ENCODE measurements around the gene LRMDA.

The LRMDA gene

GRCh38 chr10:75889051-75889450 is 457.6 kb downstream of the LRMDA start:
- Histone ChIP-seq H3K4me1 (ENCODE audit: insufficient read depth, low read length) (no peaks in the 10 kb centered on the region), H3K9ac (ENCODE audit: low read depth, low read length) (no peak overlapping the region), H3K4me3 (ENCODE audit: low read length) (no peak overlapping the region), H3K9me3 (ENCODE audit: insufficient read depth, low read depth, low read length) (no peaks in the 10 kb centered on the region), H3K36me3 (ENCODE audit: insufficient read depth, low read length) (no peaks in the 10 kb centered on the region), H3K27ac (ENCODE audit: low read depth, low read length) (no peak overlapping the region), H3K27me3 (ENCODE audit: insufficient read depth, low read length) (no peaks in the 10 kb centered on the region)
- WGBS = 96% methylated on average over 2 of the region's 2 CpGs

GRCh38 chr10:75894761-75895160 is 463.3 kb downstream of the LRMDA start:
- no peaks in the 10 kb centered on the region for H3K4me1 ChIP-seq (ENCODE audit: insufficient read depth, low read length)
- WGBS = 100% methylated on average over 1 of the region's 1 CpG
- H3K27ac ChIP-seq (ENCODE audit: low read depth, low read length) = no peak overlapping the region
- H3K9ac ChIP-seq (ENCODE audit: low read depth, low read length) = no peak overlapping the region
- no peaks in the 10 kb centered on the region for H3K9me3 ChIP-seq (ENCODE audit: insufficient read depth, low read depth, low read length)
- H3K27me3 ChIP-seq (ENCODE audit: insufficient read depth, low read length) = no peaks in the 10 kb centered on the region
- no peak overlapping the region for H3K4me3 ChIP-seq (ENCODE audit: low read length)
- no peaks in the 10 kb centered on the region for H3K36me3 ChIP-seq (ENCODE audit: insufficient read depth, low read length)

GRCh38 chr10:75895259-75895658 is 463.8 kb downstream of the LRMDA start:
- Histone ChIP-seq H3K4me1 (ENCODE audit: insufficient read depth, low read length) (no peaks in the 10 kb centered on the region), H3K36me3 (ENCODE audit: insufficient read depth, low read length) (no peaks in the 10 kb centered on the region), H3K9me3 (ENCODE audit: insufficient read depth, low read depth, low read length) (no peaks in the 10 kb centered on the region), H3K27ac (ENCODE audit: low read depth, low read length) (no peak overlapping the region), H3K4me3 (ENCODE audit: low read length) (no peak overlapping the region), H3K9ac (ENCODE audit: low read depth, low read length) (no peak overlapping the region), H3K27me3 (ENCODE audit: insufficient read depth, low read length) (no peaks in the 10 kb centered on the region)

GRCh38 chr10:75899816-75900390 is 468.5 kb downstream of the LRMDA start:
- Histone ChIP-seq H3K9me3 (ENCODE audit: insufficient read depth, low read depth, low read length) (no peaks in the 10 kb centered on the region), H3K36me3 (ENCODE audit: insufficient read depth, low read length) (no peaks in the 10 kb centered on the region), H3K27me3 (ENCODE audit: insufficient read depth, low read length) (no peaks in the 10 kb centered on the region), H3K4me3 (ENCODE audit: low read length) (no peak overlapping the region), H3K9ac (ENCODE audit: low read depth, low read length) (no peak overlapping the region), H3K4me1 (ENCODE audit: insufficient read depth, low read length) (no peaks in the 10 kb centered on the region), H3K27ac (ENCODE audit: low read depth, low read length) (no peak overlapping the region)
- 90% methylated on average over 3 of the region's 3 CpGs for WGBS

- Histone ChIP-seq H3K4me3 (ENCODE audit: low read length) (no peak overlapping the region), H3K9ac (ENCODE audit: low read depth, low read length) (no peak overlapping the region), H3K36me3 (ENCODE audit: insufficient read depth, low read length) (no peaks in the 10 kb centered on the region), H3K9me3 (ENCODE audit: insufficient read depth, low read depth, low read length) (no peaks in the 10 kb centered on the region), H3K27ac (ENCODE audit: low read depth, low read length) (no peak overlapping the region), H3K27me3 (ENCODE audit: insufficient read depth, low read length) (no peaks in the 10 kb centered on the region), H3K4me1 (ENCODE audit: insufficient read depth, low read length) (no peaks in the 10 kb centered on the region)
- 91% methylated on average over 4 of the region's 5 CpGs for whole genome bisulfite sequencing
Observed at GRCh38 chr10:75902816-75903215, 471.4 kb downstream of the LRMDA start.

GRCh38 chr10:75904499-75905283 is 473.3 kb downstream of the LRMDA start:
- no peak overlapping the region for H3K9ac ChIP-seq (ENCODE audit: low read depth, low read length)
- no peaks in the 10 kb centered on the region for H3K4me1 ChIP-seq (ENCODE audit: insufficient read depth, low read length)
- H3K27me3 ChIP-seq (ENCODE audit: insufficient read depth, low read length) = no peaks in the 10 kb centered on the region
- no peaks in the 10 kb centered on the region for H3K9me3 ChIP-seq (ENCODE audit: insufficient read depth, low read depth, low read length)
- 85% methylated on average over 15 of the region's 15 CpGs for WGBS
- no peak overlapping the region for H3K4me3 ChIP-seq (ENCODE audit: low read length)
- no peaks in the 10 kb centered on the region for H3K36me3 ChIP-seq (ENCODE audit: insufficient read depth, low read length)
- no peak overlapping the region for H3K27ac ChIP-seq (ENCODE audit: low read depth, low read length)

GRCh38 chr10:75905490-75905889 is 474.1 kb downstream of the LRMDA start:
- Histone ChIP-seq H3K9me3 (ENCODE audit: insufficient read depth, low read depth, low read length) (no peaks in the 10 kb centered on the region), H3K27ac (ENCODE audit: low read depth, low read length) (no peak overlapping the region), H3K9ac (ENCODE audit: low read depth, low read length) (no peak overlapping the region), H3K4me1 (ENCODE audit: insufficient read depth, low read length) (no peaks in the 10 kb centered on the region), H3K27me3 (ENCODE audit: insufficient read depth, low read length) (no peaks in the 10 kb centered on the region), H3K36me3 (ENCODE audit: insufficient read depth, low read length) (no peaks in the 10 kb centered on the region), H3K4me3 (ENCODE audit: low read length) (no peak overlapping the region)
- WGBS = 85% methylated on average over 4 of the region's 4 CpGs

- Histone ChIP-seq H3K27ac (ENCODE audit: low read depth, low read length) (no peak overlapping the region), H3K27me3 (ENCODE audit: insufficient read depth, low read length) (no peaks in the 10 kb centered on the region), H3K4me3 (ENCODE audit: low read length) (no peak overlapping the region), H3K4me1 (ENCODE audit: insufficient read depth, low read length) (no peaks in the 10 kb centered on the region), H3K36me3 (ENCODE audit: insufficient read depth, low read length) (no peaks in the 10 kb centered on the region), H3K9me3 (ENCODE audit: insufficient read depth, low read depth, low read length) (no peaks in the 10 kb centered on the region), H3K9ac (ENCODE audit: low read depth, low read length) (no peak overlapping the region)
- 100% methylated on average over 1 of the region's 2 CpGs for WGBS
Observed at GRCh38 chr10:75910032-75910431, 478.6 kb downstream of the LRMDA start.

GRCh38 chr10:75911426-75911825 is 480.0 kb downstream of the LRMDA start:
- no peak overlapping the region for H3K4me3 ChIP-seq (ENCODE audit: low read length)
- H3K36me3 ChIP-seq (ENCODE audit: insufficient read depth, low read length) = no peaks in the 10 kb centered on the region
- H3K9ac ChIP-seq (ENCODE audit: low read depth, low read length) = no peak overlapping the region
- H3K9me3 ChIP-seq (ENCODE audit: insufficient read depth, low read depth, low read length) = no peaks in the 10 kb centered on the region
- H3K4me1 ChIP-seq (ENCODE audit: insufficient read depth, low read length) = no peaks in the 10 kb centered on the region
- no peaks in the 10 kb centered on the region for H3K27me3 ChIP-seq (ENCODE audit: insufficient read depth, low read length)
- H3K27ac ChIP-seq (ENCODE audit: low read depth, low read length) = no peak overlapping the region
- 86% methylated on average over 2 of the region's 2 CpGs for WGBS

- Histone ChIP-seq H3K4me3 (ENCODE audit: low read length) (no peak overlapping the region), H3K9me3 (ENCODE audit: insufficient read depth, low read depth, low read length) (no peaks in the 10 kb centered on the region), H3K27ac (ENCODE audit: low read depth, low read length) (no peak overlapping the region), H3K36me3 (ENCODE audit: insufficient read depth, low read length) (no peaks in the 10 kb centered on the region), H3K9ac (ENCODE audit: low read depth, low read length) (no peak overlapping the region), H3K4me1 (ENCODE audit: insufficient read depth, low read length) (no peaks in the 10 kb centered on the region; the same call in 1 of the 2 replicates), H3K27me3 (ENCODE audit: insufficient read depth, low read length) (no peaks in the 10 kb centered on the region)
- 84% methylated on average over 3 of the region's 3 CpGs for WGBS
Observed at GRCh38 chr10:75916906-75917305, 485.5 kb downstream of the LRMDA start.

- no peak overlapping the region for H3K9ac ChIP-seq (ENCODE audit: low read depth, low read length)
- no peaks in the 10 kb centered on the region for H3K27me3 ChIP-seq (ENCODE audit: insufficient read depth, low read length)
- no peaks in the 10 kb centered on the region for H3K36me3 ChIP-seq (ENCODE audit: insufficient read depth, low read length)
- no peaks in the 10 kb centered on the region for H3K9me3 ChIP-seq (ENCODE audit: insufficient read depth, low read depth, low read length)
- H3K27ac ChIP-seq (ENCODE audit: low read depth, low read length) = no peak overlapping the region
- WGBS = 91% methylated on average over 2 of the region's 2 CpGs
- H3K4me1 ChIP-seq (ENCODE audit: insufficient read depth, low read length) = no peaks in the 10 kb centered on the region; the same call in 1 of the 2 replicates
- no peak overlapping the region for H3K4me3 ChIP-seq (ENCODE audit: low read length)
Observed at GRCh38 chr10:75919913-75920312, 488.5 kb downstream of the LRMDA start.
